Esophagus muscularis mucosa (tissue), 4 donors: ENCODE results near the gene TMEM158. TPM values are rescaled to one million over a fixed set of nuclear protein-coding genes. Genes with fewer than 3 reads are reported as not detected.

ENCODE experiments used
- DNase-seq: peaks from one replicate; pipeline ENCODE4 v3.0.0-alpha.2; 2017; ENCODE audit errors: extremely low spot score
- H3K27ac ChIP-seq, 4 donors: fragments of 200-600 bp; sonication (generic); replicated peaks in 1 of 4; 1 replicate in 3 of 4; 2 replicates in 1 of 4; pipeline ENCODE4 v1.5.1; 2016 to 2019; ENCODE audit warnings: mild to moderate bottlenecking in 1 of 4
- H3K27me3 ChIP-seq, 4 donors: fragments of 200-600 bp; sonication (generic); one replicate each; pipeline versions ENCODE4 v1.5.1 to v1.6.0; 2016 to 2019
- H3K36me3 ChIP-seq, 4 donors: fragments of 200-600 bp; sonication (generic); one replicate each; pipeline ENCODE4 v1.5.1; 2016 to 2019
- H3K4me1 ChIP-seq, 4 donors: fragments of 200-600 bp; sonication (generic); one replicate each; pipeline ENCODE4 v1.5.1; 2016 to 2019
- H3K4me3 ChIP-seq, 4 donors: fragments of 200-600 bp; sonication (generic); 1 replicate in 2 of 4; 2 replicates in 2 of 4; pipeline ENCODE4 v1.5.1; 2016 to 2019; ENCODE audit warnings: mild to moderate bottlenecking in 4 of 4, moderate library complexity in 1 of 4
- H3K9me3 ChIP-seq, 4 donors: fragments of 200-600 bp; sonication (generic); 1 replicate in 3 of 4; 2 replicates in 1 of 4; pipeline ENCODE4 v1.5.1; 2016 to 2019
- CTCF ChIP-seq, 3 experiments: fragments of 200-600 bp in 2 of 3; fragments of 450-650 bp in 1 of 3; sonication (generic) in 2 of 3; IDR thresholded peaks; one replicate each; pipeline ENCODE4 v1.5.1; 2017 to 2019; ENCODE audit warnings: antibody characterized with exemption in 3 of 3, mild to moderate bottlenecking in 2 of 3, moderate library complexity in 1 of 3
- EP300 ChIP-seq: sonication (generic); formaldehyde crosslinking; IDR thresholded peaks from one replicate; pipeline ENCODE4 v1.6.1; 2017; ENCODE audit warnings: antibody characterized with exemption
- POLR2A ChIP-seq: fragments of 450-650 bp; IDR thresholded peaks from one replicate; pipeline ENCODE4 v1.6.1; 2017; ENCODE audit warnings: antibody characterized with exemption, moderate library complexity, mild to moderate bottlenecking, low read depth
- POLR2AphosphoS5 ChIP-seq, 2 donors: sonication (generic); formaldehyde crosslinking; IDR thresholded peaks; one replicate each; pipeline ENCODE4 v1.6.1; 2017; ENCODE audit warnings: antibody characterized with exemption in 2 of 2
- WGBS: methylation state at CpG from one replicate; pipeline ENCODE4 v1.1.5; 2018; 5-methylcytosine and 5-hydroxymethylcytosine counted together
- intact Hi-C: fragments of 100-400 bp; cut with DNase I; formaldehyde crosslinking; loops from one replicate; pipeline ENCODE4 v1.15.1; 2023
- total RNA-seq, 4 donors: library from RNA; depleted of rRNA; stranded (reverse); fragments of >200 nt; gene quantifications; one replicate each; pipeline versions ENCODE4 v1.1.0 to v1.2.1, GENCODE V29; 2016

The TMEM158 gene
- total RNA-seq, 4 donors from 2014 or later: 1.2 to 6.4 (median 2.3) TPM

GRCh38 chr3:45199837-45200648 is 26.0 kb downstream of the TMEM158 start:
- H3K36me3 ChIP-seq: no peaks in the 10 kb centered on the region
- TF ChIP-seq POLR2AphosphoS5 (IDR thresholded peaks at IDR 0.05): no peak
- TF ChIP-seq EP300: no peak
- no peak for TF ChIP-seq CTCF (IDR thresholded peaks at IDR 0.05)
- TF ChIP-seq POLR2A: no peak
- H3K4me3 ChIP-seq: no peak overlapping the region
- WGBS: 67% methylated on average over 8 of the region's 8 CpGs
- no peaks in the 10 kb centered on the region for H3K9me3 ChIP-seq
- no peaks in the 10 kb centered on the region for H3K27me3 ChIP-seq
- H3K4me1 ChIP-seq: peaks cover 0 to 13% (median 6%) of the 10 kb centered on the region in 4 donors
- H3K27ac ChIP-seq: no peak overlapping the region
- intact Hi-C loops: no loop called here
- DNase-seq: no peak

GRCh38 chr3:45198264-45199260 is 27.5 kb downstream of the TMEM158 start:
- H3K36me3 ChIP-seq: no peaks in the 10 kb centered on the region
- H3K4me1 ChIP-seq: peaks cover 0 to 11% (median 6%) of the 10 kb centered on the region in 4 donors
- intact Hi-C loops: no loop called here
- H3K9me3 ChIP-seq: no peaks in the 10 kb centered on the region
- TF ChIP-seq POLR2A (no peak), CTCF (IDR thresholded peaks at IDR 0.05) (no peak)
- H3K27me3 ChIP-seq: no peaks in the 10 kb centered on the region
- WGBS: 92% methylated on average over 5 of the region's 5 CpGs
- no peak overlapping the region for H3K4me3 ChIP-seq
- no peak for DNase-seq
- H3K27ac ChIP-seq: no peak overlapping the region

GRCh38 chr3:45194791-45195190 is 31.3 kb downstream of the TMEM158 start:
- intact Hi-C loops: no loop called here
- no peaks in the 10 kb centered on the region for H3K9me3 ChIP-seq
- no peak overlapping the region for H3K27ac ChIP-seq
- no peak for DNase-seq
- no peaks in the 10 kb centered on the region for H3K36me3 ChIP-seq
- peaks cover 0 to 5% (median 2%) of the 10 kb centered on the region in 4 donors for H3K4me1 ChIP-seq
- TF ChIP-seq POLR2AphosphoS5 (IDR thresholded peaks at IDR 0.05): no peak
- no peak for TF ChIP-seq CTCF (IDR thresholded peaks at IDR 0.05)
- TF ChIP-seq POLR2A: no peak
- no peak for TF ChIP-seq EP300
- 96% methylated on average over 5 of the region's 5 CpGs for WGBS
- H3K4me3 ChIP-seq: no peak overlapping the region
- H3K27me3 ChIP-seq: no peaks in the 10 kb centered on the region

- no peak overlapping the region for H3K4me3 ChIP-seq
- H3K27me3 ChIP-seq: no peaks in the 10 kb centered on the region
- 54% methylated on average over 3 of the region's 3 CpGs for WGBS
- H3K36me3 ChIP-seq: no peaks in the 10 kb centered on the region
- H3K27ac ChIP-seq: no peak overlapping the region
- H3K4me1 ChIP-seq: no peaks in the 10 kb centered on the region
- DNase-seq: no peak
- TF ChIP-seq EP300 (no peak), POLR2AphosphoS5 (IDR thresholded peaks at IDR 0.05) (no peak), CTCF (IDR thresholded peaks at IDR 0.05) (no peak), POLR2A (no peak)
- intact Hi-C loops: no loop called here
- H3K9me3 ChIP-seq: no peaks in the 10 kb centered on the region
Measured at GRCh38 chr3:45191924-45192417, 34.1 kb downstream of the TMEM158 start.
